HepG2 (cell line): ENCODE data around the gene ZKSCAN4. TPM values are rescaled to one million over a fixed set of nuclear protein-coding genes. Genes with fewer than 3 reads are reported as not detected.

ENCODE experiments used
- ATAC-seq: fragments of 200-7000 bp; cut with Tn5 transposase; 3 replicates; pipeline ENCODE4 v1.9.1; 2020; ENCODE audit warnings: mild to moderate bottlenecking, moderate library complexity
- BruUV-seq: library from RNA; stranded (reverse); fragments of 400-500 nt; replicated peaks from 2 replicates; lab custom pipeline; 2021; lab: Mats Ljungman, UMichigan
- CTCF ChIA-PET: fragments of 300-600 bp; formaldehyde crosslinking; extraction: SDS; loops from one replicate; lab custom pipeline; 2021; ENCODE audit warnings: low total read pairs, inconsistent platforms, low intra/inter-chr PET ratio; lab: Yijun Ruan, JAX
- POLR2A ChIA-PET: fragments of 350-600 bp; sonication (Branson Sonifier 250); formaldehyde crosslinking; loops from one replicate; lab custom pipeline; 2020; ENCODE audit warnings: antibody characterized with exemption, inconsistent platforms; lab: Yijun Ruan, JAX
- DNase-seq: peaks from one replicate; pipeline ENCODE4 v3.0.0-alpha.2; 2015; ENCODE audit warnings: low spot score
- FAIRE-seq: peaks from 3 replicates; lab custom pipeline; 2011; peaks lifted over from hg19 to GRCh38; lab: Jason Lieb, UNC
- H2AFZ ChIP-seq: one replicate; pipeline ENCODE4 v1.6.1; 2011; ENCODE audit warnings: low read length, inconsistent platforms
- H3K27ac ChIP-seq: fragments of 300-600 bp; 3 replicates; pipeline ENCODE4 v1.8.0; 2011; ENCODE audit warnings: mixed run types, mild to moderate bottlenecking, mixed read lengths, low read length, inconsistent platforms; ENCODE audit not compliant: insufficient read depth; ENCODE audit errors: extremely low read length
- H3K27me3 ChIP-seq, 2 experiments: fragments of 200-600 bp in 1 of 2; 2 replicates in 1 of 2; 3 replicates in 1 of 2; pipeline versions ENCODE4 v1.6.0 to v1.8.0; 2011; ENCODE audit warnings: low read length in 2 of 2, mild to moderate bottlenecking in 2 of 2, moderate library complexity in 2 of 2, inconsistent platforms in 1 of 2; ENCODE audit not compliant: insufficient read depth in 2 of 2, control insufficient read depth in 1 of 2
- H3K36me3 ChIP-seq, 2 experiments: fragments of 200-600 bp in 1 of 2; replicated peaks in 1 of 2; 2 replicates in 1 of 2; 3 replicates in 1 of 2; pipeline versions ENCODE4 v1.5.1 to v1.8.0; 2011; ENCODE audit warnings: low read length in 2 of 2, inconsistent platforms in 1 of 2; ENCODE audit not compliant: insufficient read depth in 2 of 2, control insufficient read depth in 1 of 2
- H3K4me1 ChIP-seq: 2 replicates; pipeline ENCODE4 v1.5.1; 2012; ENCODE audit warnings: low read length, inconsistent platforms; ENCODE audit not compliant: insufficient read depth
- H3K4me2 ChIP-seq: 2 replicates; pipeline ENCODE4 v1.6.0; 2011; ENCODE audit warnings: low read depth, low read length, inconsistent platforms
- H3K4me3 ChIP-seq, 3 experiments: fragments of 200-600 bp in 1 of 3; sonication (generic), shearing (Covaris generic) in 1 of 3; replicated peaks in 1 of 3; 2 replicates each; pipeline ENCODE4 v1.5.1; 2011 to 2016; ENCODE audit warnings: low read length in 3 of 3, inconsistent platforms in 2 of 3, low read depth in 2 of 3, mild to moderate bottlenecking in 2 of 3, control low read depth in 1 of 3, mixed read lengths in 1 of 3; ENCODE audit not compliant: insufficient read depth in 1 of 3
- H3K79me2 ChIP-seq: one replicate; pipeline ENCODE4 v1.6.1; 2011; ENCODE audit warnings: low read length, inconsistent platforms; ENCODE audit not compliant: insufficient read depth
- H3K9ac ChIP-seq: 2 replicates; pipeline ENCODE4 v1.6.0; 2011; ENCODE audit warnings: mild to moderate bottlenecking, low read depth, low read length, inconsistent platforms; ENCODE audit not compliant: insufficient read depth
- H3K9me3 ChIP-seq: 2 replicates; pipeline ENCODE4 v1.5.1; 2012; ENCODE audit warnings: mild to moderate bottlenecking, low read length
- H4K20me1 ChIP-seq: 2 replicates; pipeline ENCODE4 v1.6.0; 2011; ENCODE audit warnings: inconsistent platforms, mild to moderate bottlenecking, low read length, moderate library complexity; ENCODE audit not compliant: insufficient read depth
- PAF1 ChIP-seq: IDR thresholded peaks from 2 replicates; pipeline ENCODE4 v1.6.1; 2016; ENCODE audit warnings: missing genetic modification reagents, missing compliant biosample characterization
- YY1 ChIP-seq: IDR thresholded peaks from 2 replicates; pipeline ENCODE4 v1.6.1; 2011; ENCODE audit warnings: low read length, low read depth, moderate library complexity, mild to moderate bottlenecking; ENCODE audit not compliant: insufficient read depth, insufficient replicate concordance
- ZNF207 ChIP-seq: fragments of 450-650 bp; IDR thresholded peaks from 2 replicates; pipeline ENCODE4 v1.6.1; 2016; ENCODE audit warnings: antibody characterized with exemption, borderline replicate concordance
- WGBS: methylation state at CpG from one replicate; pipeline ENCODE4 v1.1.6; 2017; ENCODE audit warnings: low lambda C conversion rate; 5-methylcytosine and 5-hydroxymethylcytosine counted together
- in situ Hi-C: cut with HindIII; loops from 2 replicates; pipeline ENCODE4 v1.10.0; 2017; ENCODE audit warnings: low pct_unique_long_range_greater_than_20kb; ENCODE audit not compliant: extremely low pct_ligation_motif_present
- intact Hi-C: fragments of 100-400 bp; cut with micrococcal nuclease; formaldehyde crosslinking; loops from one replicate; pipeline ENCODE4 v1.10.0; 2022; ENCODE audit not compliant: unreplicated experiment
- polyA plus RNA-seq, 8 experiments: library from polyadenylated mRNA; depleted of rRNA in 3 of 8; stranded (reverse) in 7 of 8; unstranded in 1 of 8; fragments of >200 nt; fragmentation: Illumina TruSeq in 4 of 8; extraction: Trizol in 4 of 8; gene quantifications; 2 replicates each; pipeline versions ENCODE4 v1.2.1 to v1.2.3, GENCODE V29; 2011 to 2016; ENCODE audit warnings: low read depth in 4 of 8, missing spikeins in 1 of 8, mixed read lengths in 1 of 8; ENCODE audit not compliant: insufficient read depth in 1 of 8
- total RNA-seq, 5 experiments: library from RNA; depleted of rRNA; stranded (reverse); fragments of >200 nt; fragmentation: Illumina TruSeq; extraction: Trizol; gene quantifications; 2 replicates each; pipeline ENCODE4 v1.2.3, GENCODE V29; 2016; ENCODE audit warnings: low read depth in 1 of 5
- TF ChIP-seq, protein P1 (sequence below): sonication (generic); formaldehyde crosslinking; IDR thresholded peaks from 2 replicates; pipeline ENCODE4 v1.8.0; 2023; ENCODE audit warnings: mild to moderate bottlenecking, missing genetic modification reagents

ZKSCAN4 gene
- total and polyA plus RNA-seq, 2 of the 13 experiments (the other 11 are each of a cell fraction or from before 2014, with no cell fraction given) = 2.9 to 7.8 TPM

DNA sequence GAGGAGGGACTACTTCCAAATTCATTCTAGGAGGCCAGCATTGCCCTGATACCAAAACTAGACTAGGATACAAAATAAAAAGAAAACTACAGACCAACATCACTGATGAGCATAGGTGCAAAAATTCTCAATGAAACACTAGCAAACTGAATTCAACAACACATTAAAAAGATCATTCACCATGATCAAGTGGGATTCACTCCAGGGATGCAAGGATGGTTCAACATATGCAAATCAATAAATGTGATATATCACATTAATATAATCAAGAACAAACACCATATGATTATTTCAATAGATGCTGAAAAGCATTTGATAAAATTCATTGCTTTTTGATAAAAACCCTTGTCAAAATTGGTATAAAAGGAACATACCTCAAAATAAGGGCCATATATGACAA is 39.5 kb upstream of the ZKSCAN4 start (continued):
- TF ChIP-seq ZNF207 (no peak), PAF1 (no peak)

DNA sequence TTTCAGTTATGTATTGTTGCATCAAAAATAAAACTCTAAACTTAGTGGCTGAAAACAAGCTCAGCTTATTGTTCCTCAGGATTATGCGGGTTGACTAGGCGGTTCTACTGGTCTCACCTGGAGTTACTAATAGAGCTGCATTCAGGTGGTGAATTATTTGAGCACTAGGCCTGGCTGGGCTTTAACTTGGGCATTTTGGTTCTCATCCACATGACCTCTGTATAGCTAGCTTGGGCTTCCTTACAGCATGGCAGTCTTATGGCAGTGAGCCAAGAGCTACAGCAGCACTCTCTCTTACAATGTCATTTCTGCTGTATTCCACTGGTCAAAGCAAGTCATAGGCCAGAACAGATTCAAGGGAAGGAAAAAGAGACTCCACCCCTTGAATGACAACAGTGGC is 30.9 kb upstream of the ZKSCAN4 start:
- no peak for ATAC-seq
- intact Hi-C loops (loop anchor here (5.0 kb wide), 1 partner anchor 39 kb away; no protein-coding TSS in a partner anchor), in situ Hi-C loops (no loop called here)
- H3K9ac ChIP-seq = no peak overlapping the region
- H2AFZ ChIP-seq = no peak overlapping the region
- TF ChIP-seq YY1 = peak; percentile 37
- TF ChIP-seq, protein P1, sequence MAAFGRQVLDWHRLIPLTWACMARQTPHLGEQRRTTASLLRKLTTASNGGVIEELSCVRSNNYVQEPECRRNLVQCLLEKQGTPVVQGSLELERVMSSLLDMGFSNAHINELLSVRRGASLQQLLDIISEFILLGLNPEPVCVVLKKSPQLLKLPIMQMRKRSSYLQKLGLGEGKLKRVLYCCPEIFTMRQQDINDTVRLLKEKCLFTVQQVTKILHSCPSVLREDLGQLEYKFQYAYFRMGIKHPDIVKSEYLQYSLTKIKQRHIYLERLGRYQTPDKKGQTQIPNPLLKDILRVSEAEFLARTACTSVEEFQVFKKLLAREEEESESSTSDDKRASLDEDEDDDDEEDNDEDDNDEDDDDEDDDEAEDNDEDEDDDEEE = no peak
- CTCF ChIA-PET = no interaction called here
- BruUV-seq = no TSS peak
- FAIRE-seq = no peak
- H3K4me3 ChIP-seq = no peak overlapping the region
- peak overlapping the region; percentile 80; the same call in 1 of the 2 replicates for H3K4me2 ChIP-seq
- peaks cover 5% of the 10 kb centered on the region for H3K79me2 ChIP-seq
- 95% methylated on average over 2 of the region's 2 CpGs for WGBS
- no peak for DNase-seq
- POLR2A ChIA-PET = interaction anchor here (1.2 to 1.4 kb wide), 4 partner anchors 52 to 73 kb away, joined by 3 to 6 read pairs (median 4); partner anchors contain the start of gene ZKSCAN3
- no peaks in the 10 kb centered on the region for H3K9me3 ChIP-seq
- peaks cover 16% of the 10 kb centered on the region for H3K4me1 ChIP-seq
- H4K20me1 ChIP-seq = no peaks in the 10 kb centered on the region
- H3K36me3 ChIP-seq = peaks cover 5 to 20% of the 10 kb centered on the region in 2 experiments; a peak in 4 of 5 replicates
- H3K27ac ChIP-seq = no peak overlapping the region
- H3K27me3 ChIP-seq = no peaks in the 10 kb centered on the region; a peak in 1 of 5 replicates
